K562 (cell line): ENCODE data around the gene CDADC1. TPM values are rescaled to one million over a fixed set of nuclear protein-coding genes. Genes with fewer than 3 reads are reported as not detected.

Experiments
- ATAC-seq: fragments of 200-7000 bp; cut with Tn5 transposase; 3 replicates; pipeline ENCODE4 v1.9.1; 2020; ENCODE audit warnings: moderate library complexity
- BruUV-seq: library from RNA; stranded (reverse); fragments of 400-500 nt; replicated peaks from 2 replicates; lab custom pipeline; 2021; lab: Mats Ljungman, UMichigan
- CTCF ChIA-PET: fragments of 300-600 bp; formaldehyde crosslinking; extraction: SDS; loops from one replicate; lab custom pipeline; 2021; ENCODE audit warnings: low intra/inter-chr PET ratio; lab: Yijun Ruan, JAX
- POLR2A ChIA-PET: fragments of 300-600, 350-650 bp; sonication (Branson Sonifier 250); formaldehyde crosslinking; extraction: SDS; loops from one replicate; lab custom pipeline; 2021; ENCODE audit warnings: antibody characterized with exemption, inconsistent platforms; lab: Yijun Ruan, JAX
- DNase-seq, 4 experiments: peaks; one replicate each; pipeline versions ENCODE4 v3.0.0 to v3.0.0-alpha.2; 2011 to 2018; ENCODE audit warnings: low spot score in 3 of 4, mixed read lengths in 3 of 4; ENCODE audit errors: extremely low read depth in 1 of 4
- FAIRE-seq: peaks from 2 replicates; lab custom pipeline; 2011; peaks lifted over from hg19 to GRCh38; lab: Jason Lieb, UNC
- H2AFZ ChIP-seq: 2 replicates; pipeline ENCODE4 v1.6.0; 2011; ENCODE audit warnings: low read depth, low read length, control low read depth, inconsistent platforms
- H3K27ac ChIP-seq: fragments of 200-600 bp; 3 replicates; pipeline ENCODE4 v1.8.0; 2011; ENCODE audit warnings: low read depth, mild to moderate bottlenecking, control low read depth, inconsistent platforms, low read length, moderate library complexity, mixed read lengths; ENCODE audit errors: extremely low read depth
- H3K27me3 ChIP-seq, 2 experiments: fragments of 300-600 bp in 1 of 2; 2 replicates in 1 of 2; 3 replicates in 1 of 2; pipeline versions ENCODE4 v1.6.0 to v1.8.0; 2011; ENCODE audit warnings: inconsistent platforms in 2 of 2, low read length in 2 of 2, mild to moderate bottlenecking in 1 of 2, mixed read lengths in 1 of 2, moderate library complexity in 1 of 2; ENCODE audit not compliant: control insufficient read depth in 2 of 2, insufficient read depth in 2 of 2
- H3K36me3 ChIP-seq: fragments of 300-600 bp; 3 replicates; pipeline ENCODE4 v1.8.0; 2011; ENCODE audit warnings: mild to moderate bottlenecking, low read length, inconsistent platforms; ENCODE audit not compliant: control insufficient read depth, insufficient read depth
- H3K4me1 ChIP-seq, 2 experiments: fragments of 200-600 bp in 1 of 2; replicated peaks in 1 of 2; 2 replicates in 1 of 2; 3 replicates in 1 of 2; pipeline versions ENCODE4 v1.5.1 to v1.8.0; 2011; ENCODE audit warnings: inconsistent platforms in 2 of 2, low read length in 2 of 2, mild to moderate bottlenecking in 1 of 2, mixed read lengths in 1 of 2, moderate library complexity in 1 of 2; ENCODE audit not compliant: control insufficient read depth in 2 of 2, insufficient read depth in 2 of 2
- H3K4me2 ChIP-seq: 2 replicates; pipeline ENCODE4 v1.6.1; 2011; ENCODE audit warnings: low read length, control low read depth, inconsistent platforms, mixed read lengths; ENCODE audit not compliant: insufficient read depth
- H3K4me3 ChIP-seq: fragments of 200-600 bp; sonication (generic), shearing (Covaris generic); 2 replicates; pipeline ENCODE4 v1.5.1; 2016; ENCODE audit warnings: control low read depth, inconsistent platforms
- H3K79me2 ChIP-seq: fragments of 200-600 bp; 3 replicates; pipeline ENCODE4 v1.8.0; 2011; ENCODE audit warnings: low read length, inconsistent platforms; ENCODE audit not compliant: control insufficient read depth, insufficient read depth
- H3K9ac ChIP-seq, 2 experiments: 2 replicates each; pipeline versions ENCODE4 v1.6.0 to v1.6.1; 2011; ENCODE audit warnings: low read depth in 2 of 2, low read length in 2 of 2, control low read depth in 1 of 2, inconsistent platforms in 1 of 2, mild to moderate bottlenecking in 1 of 2, mixed read lengths in 1 of 2; ENCODE audit not compliant: insufficient read depth in 1 of 2
- H3K9me1 ChIP-seq: one replicate; pipeline ENCODE4 v1.6.0; 2011; ENCODE audit warnings: inconsistent platforms, mild to moderate bottlenecking, low read length, moderate library complexity; ENCODE audit not compliant: control insufficient read depth, insufficient read depth
- H3K9me3 ChIP-seq: replicated peaks from 2 replicates; pipeline ENCODE4 v1.5.1; 2011; ENCODE audit warnings: low read depth, low read length, inconsistent platforms; ENCODE audit not compliant: control insufficient read depth, insufficient read depth
- H4K20me1 ChIP-seq: replicated peaks from 2 replicates; pipeline ENCODE4 v1.6.1; 2011; ENCODE audit warnings: low read length, inconsistent platforms, mixed read lengths; ENCODE audit not compliant: control insufficient read depth, insufficient read depth
- ASH1L ChIP-seq: fragments of 450-650 bp; IDR thresholded peaks from 2 replicates; pipeline ENCODE4 v1.6.1; 2018; ENCODE audit warnings: borderline replicate concordance, mild to moderate bottlenecking, low read depth; ENCODE audit not compliant: partially characterized antibody
- CHAMP1 ChIP-seq: fragments of 450-650 bp; IDR thresholded peaks from 2 replicates; pipeline ENCODE4 v1.6.1; 2016; ENCODE audit warnings: mild to moderate bottlenecking
- EWSR1 ChIP-seq: fragments of 450-650 bp; IDR thresholded peaks from 2 replicates; pipeline ENCODE4 v1.6.1; 2018; ENCODE audit warnings: borderline replicate concordance, mild to moderate bottlenecking, low read depth, moderate library complexity; ENCODE audit not compliant: partially characterized antibody
- FOSL1 ChIP-seq: fragments of 200-800 bp; sonication (Bioruptor generic); conservative IDR thresholded peaks from 2 replicates; pipeline ENCODE4 v1.6.1; 2016; ENCODE audit warnings: missing genetic modification characterization, missing compliant biosample characterization
- GTF2F1 ChIP-seq: IDR thresholded peaks from 2 replicates; pipeline ENCODE4 v1.6.1; 2011; ENCODE audit warnings: low read depth, low read length, improper control_type of control experiment
- MTA3 ChIP-seq: fragments of 450-650 bp; formaldehyde crosslinking; IDR thresholded peaks from 2 replicates; pipeline ENCODE4 v1.6.1; 2017; ENCODE audit warnings: mild to moderate bottlenecking, borderline replicate concordance
- NELFE ChIP-seq: IDR thresholded peaks from 2 replicates; pipeline ENCODE4 v1.6.1; 2011; ENCODE audit warnings: mild to moderate bottlenecking; ENCODE audit not compliant: insufficient read depth, insufficient read length
- POLR3G ChIP-seq: IDR thresholded peaks from 2 replicates; pipeline ENCODE4 v1.6.1; 2011; ENCODE audit not compliant: insufficient read length, insufficient replicate concordance; ENCODE audit errors: extremely low read depth
- PREB ChIP-seq: sonication (generic); formaldehyde crosslinking; IDR thresholded peaks from 2 replicates; pipeline ENCODE4 v1.8.1; 2023; ENCODE audit warnings: mild to moderate bottlenecking, missing genetic modification reagents
- PTBP1 ChIP-seq: fragments of 200-400 bp; formaldehyde crosslinking; IDR thresholded peaks from 2 replicates; pipeline ENCODE4 v1.6.1; 2017; ENCODE audit warnings: low read depth, low read length
- RBBP5 ChIP-seq: fragments of 200-600 bp; sonication (generic); IDR thresholded peaks from 2 replicates; pipeline ENCODE4 v1.6.1; 2012; ENCODE audit warnings: borderline replicate concordance, mild to moderate bottlenecking, low read length, control low read depth, inconsistent platforms; ENCODE audit not compliant: insufficient read depth, poor library complexity, severe bottlenecking
- RBM17 ChIP-seq: fragments of 200-400 bp; formaldehyde crosslinking; IDR thresholded peaks from 2 replicates; pipeline ENCODE4 v1.6.1; 2017; ENCODE audit warnings: low read depth, mild to moderate bottlenecking, low read length, borderline replicate concordance
- ZFP36 ChIP-seq: fragments of 150-350 bp; IDR thresholded peaks from 2 replicates; pipeline ENCODE4 v1.6.1; 2018; ENCODE audit warnings: low read length, low read depth; ENCODE audit not compliant: partially characterized antibody
- ZNF431 ChIP-seq: sonication (generic); formaldehyde crosslinking; IDR thresholded peaks from 2 replicates; pipeline ENCODE4 v1.8.0; 2022; ENCODE audit warnings: mild to moderate bottlenecking, missing genetic modification reagents
- WGBS: fragments of 100-300 bp; shearing (Covaris generic); methylation state at CpG from one replicate; pipeline ENCODE4 v1.1.6; 2016; ENCODE audit warnings: low coverage, mixed read lengths; ENCODE audit not compliant: insufficient coverage; ENCODE audit errors: missing lambda C conversion rate; 5-methylcytosine and 5-hydroxymethylcytosine counted together
- in situ Hi-C: fragments of 300-500 bp; cut with MboI; formaldehyde crosslinking; loops from 4 replicates; pipeline ENCODE4 v1.15.0; 2018; ENCODE audit warnings: inconsistent platforms, mixed read lengths
- intact Hi-C: fragments of 100-400 bp; cut with micrococcal nuclease; formaldehyde crosslinking; loops from 2 replicates; pipeline ENCODE4 v1.14.2; 2022
- polyA plus RNA-seq, 8 experiments: library from polyadenylated mRNA; depleted of rRNA in 4 of 8; stranded (reverse) in 5 of 8; unstranded in 3 of 8; fragments of >200 nt; fragmentation: Nextera tagmentation in 2 of 8; fragmentation: Illumina TruSeq in 1 of 8; extraction: Ambion mirVana in 2 of 8; extraction: Trizol in 1 of 8; gene quantifications; 2 replicates each; pipeline versions ENCODE4 v1.2.1 to v1.2.3, GENCODE V29; 2011 to 2014; ENCODE audit warnings: inconsistent platforms in 1 of 8, missing spikeins in 1 of 8
- total RNA-seq, 7 experiments: library from RNA; depleted of rRNA in 6 of 7; stranded (reverse); fragments of >200 nt in 6 of 7; fragmentation: Illumina TruSeq in 2 of 7; extraction: Trizol in 2 of 7; gene quantifications; 2 replicates each; pipeline versions ENCODE4 v1.2.1 to v1.2.3, GENCODE V29; 2011 to 2021; ENCODE audit warnings: low replicate concordance in 1 of 7

Gene CDADC1
- total and polyA plus RNA-seq, 9 of the 15 experiments (the other 6 are each of a cell fraction or from before 2014, with no cell fraction given) = 4.1 to 11.8 (median 6.3) TPM

GRCh38 chr13:49340161-49340560 is 92.4 kb downstream of the CDADC1 start (continued):
- TF ChIP-seq RBM17 (no peak), EWSR1 (no peak), RBBP5 (no peak), PTBP1 (no peak), GTF2F1 (no peak), NELFE (no peak)

GRCh38 chr13:49341517-49341916 is 93.8 kb downstream of the CDADC1 start:
- no peak overlapping the region for H2AFZ ChIP-seq
- no peak overlapping the region for H3K9ac ChIP-seq
- no peaks in the 10 kb centered on the region for H3K79me2 ChIP-seq
- H3K4me2 ChIP-seq = no peak overlapping the region
- no peaks in the 10 kb centered on the region for H4K20me1 ChIP-seq
- ChIA-PET POLR2A (no interaction called here), CTCF (no interaction called here)
- H3K9me1 ChIP-seq = no peaks in the 10 kb centered on the region
- no peak for DNase-seq
- no peaks in the 10 kb centered on the region for H3K9me3 ChIP-seq
- 84% methylated on average over 3 of the region's 3 CpGs for WGBS
- in situ Hi-C loops (no loop called here), intact Hi-C loops (loop anchor here (10.0 kb wide), 1 partner anchor 73 kb away; no protein-coding TSS in a partner anchor)
- no peaks in the 10 kb centered on the region; a peak in 1 of 5 replicates for H3K4me1 ChIP-seq
- no peak for FAIRE-seq
- ATAC-seq = no peak
- H3K36me3 ChIP-seq = no peaks in the 10 kb centered on the region
- H3K4me3 ChIP-seq = no peak overlapping the region
- TF ChIP-seq ZNF431 (CRISPR knock-in tag) (no peak), PREB (CRISPR knock-in tag) (no peak), FOSL1 (no peak), ZFP36 (no peak), POLR3G (no peak), CHAMP1 (no peak), MTA3 (no peak), ASH1L (no peak)
- H3K27ac ChIP-seq = no peak overlapping the region
- no TSS peak for BruUV-seq
- no peaks in the 10 kb centered on the region for H3K27me3 ChIP-seq
